PC-9 (cell line): ENCODE data around the gene CFAP161. TPM values are rescaled to one million over a fixed set of nuclear protein-coding genes. Genes with fewer than 3 reads are reported as not detected.
A peak's percentile ranks its signal among the peaks of the same experiment; 100 is the strongest.

Source experiments
- BruUV-seq: library from RNA; stranded (reverse); fragments of 400-500 nt; replicated peaks from 2 replicates; lab custom pipeline; 2021; lab: Mats Ljungman, UMichigan
- CTCF ChIA-PET: fragments of 300-600 bp; sonication (Branson Sonifier 250); formaldehyde crosslinking; loops from one replicate; lab custom pipeline; 2022; ENCODE audit warnings: antibody characterized with exemption; lab: Charles Lee
- POLR2A ChIA-PET: fragments of 300-600 bp; sonication (Branson Sonifier 250); formaldehyde crosslinking; loops from one replicate; lab custom pipeline; 2022; ENCODE audit warnings: antibody characterized with exemption; ENCODE audit not compliant: unreplicated experiment; lab: Charles Lee
- DNase-seq, 2 experiments: peaks; one replicate each; pipeline versions ENCODE4 v3.0.0 to v3.0.0-alpha.2; 2015 to 2022; ENCODE audit warnings: mixed read lengths in 1 of 2
- H2AFZ ChIP-seq: fragments of 200-600 bp; sonication (generic); 2 replicates; pipeline ENCODE4 v1.8.1; 2017; ENCODE audit warnings: antibody characterized with exemption
- H3F3A ChIP-seq: fragments of 200-600 bp; sonication (generic); 2 replicates; pipeline ENCODE4 v1.8.1; 2017; ENCODE audit warnings: antibody characterized with exemption, mild to moderate bottlenecking, low read depth; ENCODE audit not compliant: insufficient read depth
- H3K27ac ChIP-seq: fragments of 200-600 bp; sonication (generic); 2 replicates; pipeline ENCODE4 v1.6.1; 2016; ENCODE audit warnings: mixed run types
- H3K27me3 ChIP-seq: fragments of 200-600 bp; sonication (generic); 2 replicates; pipeline ENCODE4 v1.6.1; 2016; ENCODE audit warnings: low read depth, mixed run types; ENCODE audit not compliant: insufficient read depth
- H3K36me3 ChIP-seq: fragments of 200-600 bp; sonication (generic); 2 replicates; pipeline ENCODE4 v1.6.1; 2016; ENCODE audit warnings: low read depth, mixed run types
- H3K4me1 ChIP-seq: fragments of 200-600 bp; sonication (generic); replicated peaks from 2 replicates; pipeline ENCODE4 v1.6.1; 2016; ENCODE audit warnings: mixed run types; ENCODE audit not compliant: insufficient read depth
- H3K4me2 ChIP-seq: fragments of 200-600 bp; sonication (generic); 2 replicates; pipeline ENCODE4 v1.6.1; 2017; ENCODE audit warnings: mixed run types
- H3K4me3 ChIP-seq: fragments of 200-600 bp; sonication (generic); 2 replicates; pipeline ENCODE4 v1.6.1; 2016; ENCODE audit warnings: mixed run types
- H3K79me2 ChIP-seq: fragments of 200-600 bp; sonication (generic); 2 replicates; pipeline ENCODE4 v1.6.1; 2017; ENCODE audit warnings: low read depth, mixed run types
- H3K9me2 ChIP-seq: fragments of 200-600 bp; sonication (generic); 2 replicates; pipeline ENCODE4 v1.8.1; 2017; ENCODE audit warnings: mild to moderate bottlenecking; ENCODE audit not compliant: insufficient read depth
- H3K9me3 ChIP-seq: fragments of 200-600 bp; sonication (generic); 2 replicates; pipeline ENCODE4 v1.8.1; 2016; ENCODE audit warnings: low read depth; ENCODE audit not compliant: insufficient read depth
- H4K20me1 ChIP-seq: fragments of 200-600 bp; sonication (generic); 2 replicates; pipeline ENCODE4 v1.8.1; 2017; ENCODE audit not compliant: insufficient read depth
- CTCF ChIP-seq: fragments of 200-600 bp; sonication (generic); conservative IDR thresholded peaks from 2 replicates; pipeline ENCODE4 v1.6.1; 2017; ENCODE audit warnings: mixed run types, antibody characterized with exemption, mild to moderate bottlenecking, moderate library complexity
- EZH2 ChIP-seq: fragments of 200-600 bp; sonication (generic); IDR thresholded peaks from 2 replicates; pipeline ENCODE4 v1.8.0; 2017; ENCODE audit warnings: antibody characterized with exemption, low read depth
- intact Hi-C: fragments of 100-400 bp; cut with micrococcal nuclease; formaldehyde crosslinking; loops from one replicate; pipeline ENCODE4 v1.10.0; 2022; ENCODE audit not compliant: unreplicated experiment
- total RNA-seq: library from RNA; stranded (reverse); gene quantifications from 2 replicates; pipeline ENCODE4 v1.2.3, GENCODE V29; 2021

The CFAP161 gene
- total RNA-seq, 1 experiment from 2014 or later: 1.4 TPM

GRCh38 chr15:81108427-81108826 lies 25.6 kb upstream of the CFAP161 start:
- H3K9me2 ChIP-seq: no peaks in the 10 kb centered on the region
- no peaks in the 10 kb centered on the region for H3F3A ChIP-seq
- CTCF ChIA-PET: interaction anchor here (0.6 to 0.7 kb wide), 2 partner anchors 46 to 341 kb away, joined by 4 to 5 read pairs; no protein-coding TSS in a partner anchor
- H3K27ac ChIP-seq: no peak overlapping the region
- no peaks in the 10 kb centered on the region for H3K79me2 ChIP-seq
- H3K36me3 ChIP-seq: no peaks in the 10 kb centered on the region
- no peak overlapping the region for H3K4me3 ChIP-seq
- no TSS peak for BruUV-seq
- POLR2A ChIA-PET: no interaction called here
- no peak for DNase-seq
- H4K20me1 ChIP-seq: no peaks in the 10 kb centered on the region
- no peaks in the 10 kb centered on the region for H3K4me1 ChIP-seq
- no peak overlapping the region for H3K4me2 ChIP-seq
- intact Hi-C loops: loop anchor here (5.0 to 10.0 kb wide), 3 partner anchors 106 to 1764 kb away; partner anchors contain the start of gene TLNRD1
- no peak for TF ChIP-seq EZH2
- TF ChIP-seq CTCF: peak; percentile 40; the same call in 1 of the 2 replicates
- peaks cover 23% of the 10 kb centered on the region; the same call in 1 of the 2 replicates for H3K27me3 ChIP-seq
- H2AFZ ChIP-seq: no peak overlapping the region
- H3K9me3 ChIP-seq: no peaks in the 10 kb centered on the region

- BruUV-seq: no TSS peak
These were observed 23.1 kb upstream of the CFAP161 start for GRCh38 chr15:81111018-81111417.

GRCh38 chr15:81111510-81112470 lies 22.3 kb upstream of the CFAP161 start:
- Histone ChIP-seq H3K36me3 (no peaks in the 10 kb centered on the region), H3K27ac (no peak overlapping the region), H2AFZ (no peak overlapping the region), H3K4me2 (no peak overlapping the region), H3K4me3 (no peak overlapping the region), H3K4me1 (no peaks in the 10 kb centered on the region), H3F3A (no peaks in the 10 kb centered on the region), H3K27me3 (peaks cover 23% of the 10 kb centered on the region; the same call in 1 of the 2 replicates), H3K9me3 (no peaks in the 10 kb centered on the region), H3K79me2 (no peaks in the 10 kb centered on the region), H3K9me2 (no peaks in the 10 kb centered on the region), H4K20me1 (no peaks in the 10 kb centered on the region)
- intact Hi-C loops: no loop called here
- POLR2A ChIA-PET: no interaction called here
- CTCF ChIA-PET: no interaction called here
- DNase-seq: no peak
- no peak for TF ChIP-seq EZH2
- no peak for TF ChIP-seq CTCF
- no TSS peak for BruUV-seq

More at GRCh38 chr15:81111018-81111417, 23.1 kb upstream of the CFAP161 start:
- ChIA-PET POLR2A (no interaction called here), CTCF (no interaction called here)
- TF ChIP-seq CTCF (no peak), EZH2 (no peak)
- Histone ChIP-seq H3K9me2 (no peaks in the 10 kb centered on the region), H3K4me3 (no peak overlapping the region), H3K79me2 (no peaks in the 10 kb centered on the region), H3K4me1 (no peaks in the 10 kb centered on the region), H4K20me1 (no peaks in the 10 kb centered on the region), H3F3A (no peaks in the 10 kb centered on the region), H3K27ac (no peak overlapping the region), H3K9me3 (no peaks in the 10 kb centered on the region), H3K4me2 (no peak overlapping the region), H3K27me3 (peaks cover 23% of the 10 kb centered on the region; the same call in 1 of the 2 replicates), H2AFZ (no peak overlapping the region), H3K36me3 (no peaks in the 10 kb centered on the region)
- intact Hi-C loops: no loop called here
- no peak for DNase-seq
